Mesenchymal stem cell (in vitro differentiated cells and primary cell): Measurements from ENCODE around the gene ENG.

ENCODE experiments used
- DNase-seq: peaks from one replicate; pipeline ENCODE4 v3.0.0-alpha.2; 2013
- H2AFZ ChIP-seq: one replicate; pipeline ENCODE4 v1.6.1; 2013; ENCODE audit warnings: low read depth, mild to moderate bottlenecking, control low read depth, inconsistent platforms, low read length, moderate library complexity
- H2AK5ac ChIP-seq: 2 replicates; pipeline ENCODE4 v1.6.1; 2013; ENCODE audit warnings: low read length, moderate library complexity, mild to moderate bottlenecking, inconsistent platforms; ENCODE audit not compliant: severe bottlenecking
- H2BK120ac ChIP-seq: one replicate; pipeline ENCODE4 v1.6.1; 2013; ENCODE audit warnings: low read depth, mild to moderate bottlenecking, inconsistent platforms, low read length, moderate library complexity
- H2BK12ac ChIP-seq, 2 experiments: one replicate each; pipeline ENCODE4 v1.6.1; 2013; ENCODE audit warnings: inconsistent platforms in 2 of 2, low read length in 2 of 2, mild to moderate bottlenecking in 2 of 2, moderate library complexity in 2 of 2, control low read depth in 1 of 2
- H2BK15ac ChIP-seq: one replicate; pipeline ENCODE4 v1.6.1; 2013; ENCODE audit warnings: mild to moderate bottlenecking, low read depth, inconsistent platforms; ENCODE audit not compliant: poor library complexity, severe bottlenecking
- H2BK5ac ChIP-seq: 2 replicates; pipeline ENCODE4 v1.6.1; 2013; ENCODE audit warnings: low read depth, mild to moderate bottlenecking, low read length, control low read depth, inconsistent platforms; ENCODE audit not compliant: poor library complexity, severe bottlenecking
- H3K14ac ChIP-seq, 2 experiments: one replicate each; pipeline ENCODE4 v1.6.1; 2013; ENCODE audit warnings: inconsistent platforms in 2 of 2, low read length in 2 of 2, control low read depth in 1 of 2, mild to moderate bottlenecking in 1 of 2, moderate library complexity in 1 of 2
- H3K18ac ChIP-seq, 2 experiments: one replicate each; pipeline ENCODE4 v1.6.1; 2013; ENCODE audit warnings: inconsistent platforms in 2 of 2, low read length in 2 of 2, control low read depth in 1 of 2, low read depth in 1 of 2, mild to moderate bottlenecking in 1 of 2
- H3K23ac ChIP-seq, 2 experiments: one replicate each; pipeline ENCODE4 v1.6.1; 2013; ENCODE audit warnings: inconsistent platforms in 2 of 2, low read length in 2 of 2, mild to moderate bottlenecking in 2 of 2, moderate library complexity in 2 of 2, control low read depth in 1 of 2
- H3K27ac ChIP-seq: 2 replicates; pipeline ENCODE4 v1.5.1; 2013; ENCODE audit warnings: mild to moderate bottlenecking, moderate library complexity, low read length, control low read depth, inconsistent platforms; ENCODE audit not compliant: poor library complexity, severe bottlenecking
- H3K27me3 ChIP-seq, 2 experiments: 2 replicates each; pipeline versions ENCODE4 v1.6.1 to v1.7.0; 2013; ENCODE audit warnings: low read length in 2 of 2, mild to moderate bottlenecking in 2 of 2, moderate library complexity in 2 of 2, control low read depth in 1 of 2, inconsistent platforms in 1 of 2; ENCODE audit not compliant: control insufficient read depth in 1 of 2, insufficient read depth in 1 of 2
- H3K36me3 ChIP-seq, 2 experiments: 2 replicates each; pipeline versions ENCODE4 v1.6.1 to v1.7.0; 2013; ENCODE audit warnings: low read length in 2 of 2, control low read depth in 1 of 2, inconsistent platforms in 1 of 2, low read depth in 1 of 2, mild to moderate bottlenecking in 1 of 2; ENCODE audit not compliant: insufficient read depth in 2 of 2, control insufficient read depth in 1 of 2
- H3K4ac ChIP-seq, 2 experiments: one replicate each; pipeline ENCODE4 v1.6.1; 2013; ENCODE audit warnings: inconsistent platforms in 2 of 2, low read length in 2 of 2, mild to moderate bottlenecking in 2 of 2, moderate library complexity in 2 of 2, control low read depth in 1 of 2, low read depth in 1 of 2
- H3K4me1 ChIP-seq: 2 replicates; pipeline ENCODE4 v1.6.1; 2013; ENCODE audit warnings: low read depth, low read length, control low read depth; ENCODE audit not compliant: control insufficient read depth, insufficient read depth
- H3K4me2 ChIP-seq: 2 replicates; pipeline ENCODE4 v1.6.1; 2013; ENCODE audit warnings: low read length, mild to moderate bottlenecking, inconsistent platforms; ENCODE audit not compliant: poor library complexity, severe bottlenecking
- H3K4me3 ChIP-seq, 2 experiments: 2 replicates each; pipeline versions ENCODE4 v1.5.1 to v1.7.0; 2013; ENCODE audit warnings: low read length in 2 of 2, mild to moderate bottlenecking in 2 of 2, control low read depth in 1 of 2, low read depth in 1 of 2; ENCODE audit not compliant: insufficient read depth in 1 of 2
- H3K79me1 ChIP-seq: replicated peaks from 2 replicates; pipeline ENCODE4 v1.6.1; 2013; ENCODE audit warnings: mild to moderate bottlenecking, control low read depth, low read length, inconsistent platforms; ENCODE audit not compliant: poor library complexity, severe bottlenecking
- H3K9ac ChIP-seq: 2 replicates; pipeline ENCODE4 v1.7.0; 2013; ENCODE audit warnings: mild to moderate bottlenecking, low read length, moderate library complexity
- H3K9me3 ChIP-seq: 2 replicates; pipeline ENCODE4 v1.7.0; 2013; ENCODE audit warnings: mild to moderate bottlenecking, low read length; ENCODE audit not compliant: control insufficient read depth
- H4K8ac ChIP-seq: one replicate; pipeline ENCODE4 v1.6.1; 2013; ENCODE audit warnings: inconsistent platforms, mild to moderate bottlenecking, low read length, moderate library complexity
- H4K91ac ChIP-seq: one replicate; pipeline ENCODE4 v1.6.1; 2013; ENCODE audit warnings: mild to moderate bottlenecking, low read length, inconsistent platforms
- WGBS: methylation state at CpG from one replicate; pipeline ENCODE4 v1.1.7; 2013; ENCODE audit warnings: mixed read lengths; 5-methylcytosine and 5-hydroxymethylcytosine counted together

Gene ENG

GRCh38 chr9:127862075-127863011 lies 7.9 kb upstream of the ENG start:
- Histone ChIP-seq H3K9ac (no peak overlapping the region), H4K8ac (peak overlapping the region; percentile 97), H2BK5ac (no peak overlapping the region), H3K18ac (peak overlapping the region; percentile 87 to 90), H3K36me3 (peaks cover 11 to 20% of the 10 kb centered on the region in 2 experiments), H4K91ac (peak overlapping the region; percentile 99), H3K9me3 (no peaks in the 10 kb centered on the region), H3K4me3 (no peak overlapping the region), H3K79me1 (no peaks in the 10 kb centered on the region), H2BK12ac (peak overlapping the region; percentile 91 to 98), H3K27me3 (no peaks in the 10 kb centered on the region), H3K14ac (peak overlapping the region in 1 of 2 experiments; percentile 90), H2AFZ (peak overlapping the region; percentile 32), H2BK15ac (peak overlapping the region; percentile 75), H3K23ac (peak overlapping the region in 1 of 2 experiments; percentile 75), H3K4me2 (no peak overlapping the region), H3K27ac (no peak overlapping the region), H2BK120ac (peak overlapping the region; percentile 75), H2AK5ac (no peak overlapping the region), H3K4ac (peak overlapping the region; percentile 81 to 99), H3K4me1 (peaks cover 25% of the 10 kb centered on the region)
- WGBS = 45% methylated on average over 23 of the region's 29 CpGs
- peak; percentile 54 for DNase-seq

GRCh38 chr9:127860779-127861178 lies 6.3 kb upstream of the ENG start:
- Histone ChIP-seq H2BK120ac (peak overlapping the region; percentile 85), H3K23ac (no peak overlapping the region)

GRCh38 chr9:127860260-127860659 lies 5.8 kb upstream of the ENG start:
- H2BK12ac ChIP-seq = peak overlapping the region; percentile 24 to 81
- H3K9me3 ChIP-seq = no peaks in the 10 kb centered on the region
- H3K9ac ChIP-seq = no peak overlapping the region
- H3K4ac ChIP-seq = peak overlapping the region; percentile 53 to 66
- DNase-seq = no peak
- H3K4me3 ChIP-seq = no peak overlapping the region
- H3K79me1 ChIP-seq = no peaks in the 10 kb centered on the region
- H4K8ac ChIP-seq = peak overlapping the region; percentile 45
- WGBS = 58% methylated on average over 8 of the region's 8 CpGs
- no peak overlapping the region for H2BK5ac ChIP-seq
- peak overlapping the region; percentile 85 for H2BK120ac ChIP-seq
- peaks cover 26% of the 10 kb centered on the region for H3K4me1 ChIP-seq
- H2BK15ac ChIP-seq = peak overlapping the region; percentile 73
- H3K18ac ChIP-seq = peak overlapping the region; percentile 44 to 80
- H3K27me3 ChIP-seq = no peaks in the 10 kb centered on the region
- H3K4me2 ChIP-seq = no peak overlapping the region
- no peak overlapping the region for H3K27ac ChIP-seq
- H3K36me3 ChIP-seq = peaks cover 0 to 2% of the 10 kb centered on the region in 2 experiments
- no peak overlapping the region for H3K14ac ChIP-seq
- H4K91ac ChIP-seq = peak overlapping the region; percentile 36
- no peak overlapping the region for H3K23ac ChIP-seq
- no peak overlapping the region for H2AK5ac ChIP-seq
- no peak overlapping the region for H2AFZ ChIP-seq

More at GRCh38 chr9:127860779-127861178, 6.3 kb upstream of the ENG start:
- Histone ChIP-seq H3K79me1 (no peaks in the 10 kb centered on the region), H3K18ac (peak overlapping the region; percentile 41 to 80), H3K27ac (no peak overlapping the region), H2BK15ac (peak overlapping the region; percentile 73), H2BK5ac (no peak overlapping the region), H3K4me1 (peaks cover 27% of the 10 kb centered on the region), H3K4me3 (no peak overlapping the region), H4K91ac (peak overlapping the region; percentile 36), H3K4ac (peak overlapping the region; percentile 0 to 66), H2AFZ (no peak overlapping the region), H2BK12ac (peak overlapping the region; percentile 24 to 81), H3K9me3 (no peaks in the 10 kb centered on the region), H2AK5ac (no peak overlapping the region), H3K27me3 (no peaks in the 10 kb centered on the region), H4K8ac (peak overlapping the region; percentile 82), H3K9ac (no peak overlapping the region), H3K4me2 (no peak overlapping the region), H3K36me3 (peaks cover 1 to 7% of the 10 kb centered on the region in 2 experiments), H3K14ac (no peak overlapping the region)
- no peak for DNase-seq
- 96% methylated on average over 11 of the region's 11 CpGs for WGBS

DNA sequence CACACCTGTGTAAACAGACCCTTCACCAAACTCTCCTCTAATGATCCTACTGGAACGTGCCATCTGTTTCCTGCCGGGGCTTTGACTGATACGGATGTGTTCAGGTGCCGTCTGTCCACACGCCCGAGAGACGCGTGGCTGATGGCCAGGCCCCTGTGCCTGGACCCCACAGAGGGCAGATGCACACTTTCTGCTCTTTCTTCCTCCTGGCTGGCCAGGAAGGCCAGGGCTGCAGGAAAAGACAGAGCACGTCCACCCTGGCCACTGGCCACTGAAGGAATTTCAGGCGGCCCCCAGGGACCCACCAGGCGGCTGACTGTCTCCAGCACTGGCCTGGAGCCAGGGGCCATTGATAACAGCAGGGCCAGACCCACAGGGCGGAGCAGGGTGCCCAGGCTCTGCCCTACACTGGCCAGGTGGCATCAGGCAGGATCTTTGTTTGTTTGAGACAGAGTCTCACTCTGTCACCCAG lies 3.6 kb upstream of the ENG start:
- H3K4me1 ChIP-seq = peaks cover 35% of the 10 kb centered on the region
- H3K18ac ChIP-seq = peak overlapping the region; percentile 72 to 92
- peak overlapping the region; percentile 52 to 88 for H3K4ac ChIP-seq
- H4K91ac ChIP-seq = peak overlapping the region; percentile 93
- H3K4me3 ChIP-seq = no peak overlapping the region
- H2BK120ac ChIP-seq = peak overlapping the region; percentile 56
- no peak overlapping the region for H2AFZ ChIP-seq
- H2BK12ac ChIP-seq = peak overlapping the region; percentile 95
- no peaks in the 10 kb centered on the region for H3K27me3 ChIP-seq
- peaks cover 0 to under 1% of the 10 kb centered on the region in 2 experiments for H3K36me3 ChIP-seq
- H3K23ac ChIP-seq = peak overlapping the region in 1 of 2 experiments; percentile 3
- no peak overlapping the region for H3K4me2 ChIP-seq
- H3K9me3 ChIP-seq = no peaks in the 10 kb centered on the region
- peaks cover 2% of the 10 kb centered on the region for H3K79me1 ChIP-seq
- no peak overlapping the region for H2AK5ac ChIP-seq
- H2BK15ac ChIP-seq = no peak overlapping the region
- no peak for DNase-seq
- peak overlapping the region in 1 of 2 experiments; percentile 58 for H3K14ac ChIP-seq
- peak overlapping the region; percentile 36 for H3K9ac ChIP-seq
- no peak overlapping the region for H2BK5ac ChIP-seq
- 55% methylated on average over 12 of the region's 12 CpGs for WGBS
- peak overlapping the region; percentile 59 for H4K8ac ChIP-seq
- no peak overlapping the region for H3K27ac ChIP-seq
